Measurements from ENCODE around the gene EDDM3A.
"Not testable (repeated sequence)": the region's sequence is repeated elsewhere in the genome, so short reads cannot be mapped to it uniquely, and the experiment has no call there.

EDDM3A gene

DNA sequence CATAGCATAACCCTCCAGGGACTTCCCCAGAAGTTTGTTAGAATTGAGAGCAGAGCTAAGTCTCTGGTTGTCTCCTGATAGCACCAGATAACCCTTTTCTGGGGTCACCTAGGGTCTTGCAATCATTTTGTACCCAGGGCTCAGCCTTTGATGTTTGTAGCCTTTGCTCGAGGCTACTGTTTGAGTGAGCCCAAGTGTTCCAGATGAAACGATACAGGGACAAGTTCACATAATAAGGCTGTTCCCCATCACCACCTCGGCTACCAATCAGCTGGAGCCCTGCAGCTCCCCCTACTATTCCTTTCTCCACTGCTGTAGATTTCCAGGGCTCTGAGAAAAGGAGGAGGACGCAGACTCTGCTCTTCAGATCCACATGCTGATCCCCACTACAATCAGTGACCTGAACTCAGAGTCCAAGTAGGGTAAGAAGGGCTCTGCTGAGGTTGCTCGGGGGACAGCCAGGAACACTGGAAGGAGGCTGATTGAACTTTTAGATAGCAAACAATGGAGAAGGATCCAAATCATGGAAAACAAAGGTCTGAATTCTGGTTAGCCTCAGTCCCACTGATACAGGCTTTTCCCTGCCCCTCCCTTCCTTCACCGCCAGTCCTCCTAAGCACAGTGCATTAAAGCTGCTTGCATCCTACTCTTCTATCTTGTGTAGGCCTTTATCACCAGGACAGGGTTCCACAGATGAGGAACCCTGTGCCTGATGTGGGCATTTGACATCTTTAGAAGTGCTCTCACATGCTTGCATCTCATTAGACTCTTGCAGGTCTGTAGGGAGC, at the start of gene EDDM3A:
TSS of gene EDDM3A (plus strand) at position 317 of the 788 bp plus-strand sequence. CDS start 1,694 bp downstream, outside the sequence.
- DNase-seq (ENCODE audit: low read depth) = no peak

DNA sequence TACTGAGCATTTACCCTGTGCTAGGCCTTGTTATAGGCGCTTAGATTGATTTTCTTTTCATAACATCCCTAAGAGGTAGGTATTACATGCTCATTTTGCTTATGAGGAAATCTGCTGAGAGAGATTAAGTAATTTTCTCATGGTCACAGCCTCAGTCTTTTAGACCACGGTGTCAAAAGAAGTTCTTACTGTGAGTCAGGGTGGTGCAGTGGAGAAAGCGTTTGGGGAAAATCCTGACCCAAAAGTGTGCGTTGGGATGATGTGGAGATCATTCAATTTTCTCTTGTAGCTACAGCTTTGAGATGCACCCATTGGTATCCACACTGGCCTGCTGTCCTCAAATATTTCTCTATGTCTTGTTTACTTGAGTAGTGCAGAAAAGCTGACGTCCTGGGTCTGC, 48.9 kb upstream of the EDDM3A start:
- DNase-seq (ENCODE audit: low read depth) = no peak

DNA sequence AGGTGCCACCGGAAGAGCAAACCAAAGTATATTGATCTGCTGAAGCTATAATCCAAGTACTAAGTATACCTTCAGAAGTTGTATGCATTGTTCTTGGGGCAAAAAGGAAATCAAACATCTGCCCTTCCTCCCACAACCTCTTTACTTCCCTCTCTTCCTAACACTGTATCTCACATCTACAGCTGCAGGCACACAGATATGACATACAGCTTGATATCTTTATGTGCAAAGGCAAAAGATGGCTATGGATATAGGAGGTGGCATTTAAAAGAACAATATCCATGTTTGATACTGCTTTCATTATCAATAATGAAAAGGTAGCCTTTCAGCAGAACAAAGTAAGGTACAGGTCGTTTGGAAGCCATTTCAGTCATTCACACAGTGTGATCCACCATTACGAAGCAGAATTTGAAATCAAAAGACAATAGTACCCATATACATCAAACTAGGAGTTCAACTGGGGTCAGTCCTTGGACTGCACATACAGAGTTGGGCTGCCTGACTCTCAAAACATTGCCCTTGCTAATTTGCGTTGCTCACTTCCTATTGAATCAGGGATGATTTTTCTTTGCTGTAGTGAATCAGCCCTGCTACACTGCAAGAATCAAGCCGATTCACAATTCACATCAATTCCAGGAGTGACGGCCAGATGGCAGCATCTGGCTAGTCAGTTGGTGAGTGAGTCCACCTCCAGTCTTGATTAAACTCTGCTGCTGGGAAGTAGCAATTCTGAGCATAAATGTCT, 48.2 kb upstream of the EDDM3A start:
- DNase-seq (ENCODE audit: low read depth) = peak; percentile 53

DNA sequence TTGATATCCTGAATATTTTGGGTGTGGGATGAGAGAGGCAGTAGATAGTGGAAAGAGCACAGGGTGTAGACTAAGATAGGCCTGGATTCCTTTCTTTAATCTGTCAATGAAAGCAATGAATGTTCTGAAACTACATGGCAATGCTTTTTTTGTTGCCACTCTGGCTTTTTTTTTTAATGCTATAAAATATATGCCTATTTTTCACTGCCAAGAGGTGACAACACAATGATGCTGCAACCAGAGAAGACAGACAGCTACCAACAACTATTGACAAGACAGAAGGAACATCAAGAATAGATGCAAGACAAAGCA, 47.7 kb upstream of the EDDM3A start:
- DNase-seq (ENCODE audit: low read depth) = no peak

- DNase-seq (ENCODE audit: low read depth) = no peak
These were observed 46.8 kb upstream of the EDDM3A start for GRCh38 chr14:20698934-20699333.

GRCh38 chr14:20699931-20700330, 45.8 kb upstream of the EDDM3A start:
- no peak for DNase-seq (ENCODE audit: low read depth)

GRCh38 chr14:20700965-20701364, 44.7 kb upstream of the EDDM3A start:
- DNase-seq (ENCODE audit: low read depth) = not testable (repeated sequence)

DNA sequence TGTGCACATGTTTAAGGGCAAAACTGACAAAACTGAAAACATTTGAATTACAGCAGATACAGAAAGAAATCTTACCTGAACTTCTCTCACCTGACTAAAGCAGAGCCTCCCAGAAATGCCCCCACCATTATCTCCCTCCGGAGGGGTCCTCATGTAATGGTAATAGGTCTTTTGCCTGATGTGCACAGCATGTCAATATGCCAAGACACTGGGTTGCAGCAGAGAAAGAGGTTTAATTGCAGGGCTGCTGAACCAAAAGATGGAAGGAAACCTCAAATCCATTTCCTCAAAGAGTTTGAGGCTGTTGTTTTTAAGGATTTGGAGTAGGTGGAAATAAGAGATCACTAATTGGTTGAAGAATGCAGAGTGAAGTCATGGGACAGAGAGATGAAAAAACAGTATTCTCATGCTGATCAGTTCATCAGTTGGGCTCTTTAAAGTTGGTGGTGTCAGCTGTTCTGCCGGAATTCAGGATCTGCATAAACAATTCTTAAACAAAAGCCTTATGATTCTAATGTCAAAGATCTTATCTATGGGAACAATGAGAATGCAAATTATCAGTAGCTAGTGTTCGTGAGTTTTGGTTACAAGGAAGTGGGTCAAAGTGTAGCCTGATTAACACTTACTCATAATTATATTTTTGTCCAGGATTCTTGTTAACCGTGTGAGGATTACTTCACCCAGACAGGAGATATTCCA, 38.9 kb upstream of the EDDM3A start:
- DNase-seq (ENCODE audit: low read depth) = no peak

GRCh38 chr14:20707622-20708021, 38.1 kb upstream of the EDDM3A start:
- DNase-seq (ENCODE audit: low read depth) = no peak

DNA sequence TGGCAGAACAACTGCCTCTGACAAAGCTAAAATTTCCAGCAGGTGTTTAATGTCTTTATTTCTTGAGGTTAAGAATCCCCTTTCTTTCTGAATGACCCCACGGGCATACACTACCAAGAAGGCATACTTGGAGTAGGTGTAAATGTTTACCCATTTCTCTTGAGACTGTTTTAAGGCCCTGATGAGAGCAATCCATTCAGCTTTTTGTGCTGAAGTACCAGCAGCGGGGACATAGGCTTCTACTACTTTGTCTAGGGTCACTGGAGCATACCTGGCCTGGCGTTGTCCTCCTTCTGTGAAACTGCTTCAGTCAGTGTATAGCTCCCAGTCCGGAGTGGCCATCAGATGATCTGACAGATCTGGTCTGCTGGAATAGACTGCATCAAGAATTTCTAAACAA, 34.4 kb upstream of the EDDM3A start:
- DNase-seq (ENCODE audit: low read depth) = no peak

DNA sequence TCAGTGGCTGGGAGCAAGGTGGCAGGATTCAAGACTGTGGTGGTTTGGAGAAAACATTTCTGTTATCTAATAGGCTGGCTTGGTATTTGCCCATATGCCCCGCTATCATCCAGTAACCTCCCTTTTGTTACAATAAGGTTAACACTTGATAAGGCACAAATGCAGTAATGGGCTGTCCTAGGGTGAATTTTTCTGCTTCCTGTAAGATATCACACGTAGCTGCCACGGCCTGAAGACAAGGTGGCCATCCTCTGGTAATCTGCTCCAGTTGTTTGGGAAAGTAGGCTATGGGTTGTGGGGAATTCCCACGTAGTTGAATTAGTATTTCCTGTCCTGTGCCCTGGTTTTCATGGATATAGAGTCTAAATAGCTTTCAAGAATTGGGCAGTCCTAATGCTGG, 34.0 kb upstream of the EDDM3A start:
- no peak for DNase-seq (ENCODE audit: low read depth)

GRCh38 chr14:20712904-20713303, 32.8 kb upstream of the EDDM3A start:
- DNase-seq (ENCODE audit: low read depth) = no peak

DNA sequence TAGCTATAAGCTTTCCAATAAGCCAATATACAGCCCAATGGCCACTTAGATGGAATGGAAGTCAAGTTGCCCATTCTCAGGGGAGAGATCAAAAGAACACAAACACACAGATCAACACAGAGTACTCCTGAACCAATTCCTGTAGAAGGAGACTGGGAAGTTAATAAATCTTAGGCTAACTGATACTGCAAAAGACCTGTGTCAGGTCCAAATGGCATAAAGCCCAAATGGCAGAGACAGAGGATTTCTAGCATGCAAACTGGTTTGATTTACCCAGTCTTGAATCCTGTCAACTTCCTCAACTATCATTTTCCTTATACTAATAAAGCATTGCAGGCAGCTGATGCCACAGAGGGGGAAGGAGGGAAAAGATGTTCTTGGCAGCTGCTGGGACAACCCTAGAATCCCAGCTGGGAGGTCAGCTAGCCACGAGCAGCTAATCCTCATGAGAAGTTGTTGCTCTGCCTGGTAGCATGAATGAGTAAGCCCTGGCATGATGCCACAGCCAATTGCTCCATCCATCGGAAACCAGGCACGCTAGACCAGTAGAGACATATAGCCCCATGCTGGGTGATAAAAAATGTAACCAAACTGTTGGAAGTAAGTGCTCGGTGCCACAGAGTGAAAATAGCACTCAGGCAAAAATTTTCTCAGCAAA, 31.0 kb upstream of the EDDM3A start:
- DNase-seq (ENCODE audit: low read depth) = no peak

DNA sequence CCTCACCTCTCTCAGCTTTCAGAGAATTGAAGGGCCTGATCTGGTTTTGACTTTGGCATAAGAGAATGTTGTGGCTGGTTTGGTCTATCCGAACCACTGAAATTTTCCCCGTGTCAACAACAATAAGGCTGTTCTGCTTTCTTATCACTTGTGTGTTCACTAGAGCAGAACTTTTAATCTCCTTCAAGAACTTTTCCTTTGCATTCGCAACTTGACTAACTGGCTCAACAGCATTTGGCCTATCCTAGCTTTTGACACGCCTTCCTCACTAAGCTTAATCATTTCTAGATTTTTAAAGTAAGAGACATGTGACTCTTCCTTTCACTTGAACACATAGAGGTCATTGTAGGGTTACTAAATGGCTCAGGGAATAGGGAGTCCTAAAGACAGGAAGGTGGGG, 25.9 kb upstream of the EDDM3A start:
- no peak for DNase-seq (ENCODE audit: low read depth)

DNA sequence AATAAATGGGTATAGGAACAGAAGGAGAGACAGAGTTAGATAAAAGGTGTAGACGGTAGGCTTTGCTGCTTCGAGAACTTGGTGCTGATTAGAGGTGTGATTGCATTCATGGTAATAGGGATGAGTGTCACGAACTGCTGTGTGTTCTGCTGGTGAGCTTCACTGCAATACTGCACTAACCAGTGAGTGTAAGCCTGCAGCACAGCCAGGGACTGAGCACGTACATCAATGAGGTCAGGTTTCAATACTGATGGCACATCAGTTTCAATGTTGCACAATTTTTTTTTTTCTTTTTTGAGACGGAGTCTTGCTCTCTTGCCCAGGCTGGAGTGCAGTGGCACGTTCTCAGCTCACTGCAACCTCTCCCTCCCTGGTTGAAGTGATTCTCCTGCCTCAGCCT, 24.9 kb upstream of the EDDM3A start:
- DNase-seq (ENCODE audit: low read depth) = no peak

DNA sequence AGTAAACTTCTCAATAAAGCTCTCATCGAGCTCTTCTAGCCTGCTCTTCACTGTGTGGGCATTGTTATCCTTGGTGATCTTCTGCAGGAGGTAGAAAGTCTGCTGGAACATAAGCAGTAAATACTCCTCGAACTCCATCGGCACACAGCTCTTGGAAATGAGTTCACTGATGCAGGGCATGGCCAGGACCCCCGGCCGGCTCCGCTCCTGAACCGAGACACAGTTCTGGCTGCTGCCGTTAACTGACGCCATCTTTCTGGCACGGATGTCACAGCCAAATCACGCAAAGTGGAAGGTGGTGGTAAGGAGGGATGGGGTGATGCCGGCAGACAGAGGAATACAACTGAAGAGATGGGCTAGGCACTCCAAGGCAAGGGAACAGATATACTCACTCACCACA, 23.7 kb upstream of the EDDM3A start:
- DNase-seq (ENCODE audit: low read depth) = no peak

- no peak for DNase-seq (ENCODE audit: low read depth)
These were observed 22.2 kb upstream of the EDDM3A start for GRCh38 chr14:20723488-20723887.

- DNase-seq (ENCODE audit: low read depth) = not testable (repeated sequence)
These were observed 19.6 kb upstream of the EDDM3A start for GRCh38 chr14:20726121-20726520.

- no peak for DNase-seq (ENCODE audit: low read depth)
These were observed 19.2 kb upstream of the EDDM3A start for GRCh38 chr14:20726531-20726930.

GRCh38 chr14:20730891-20731290, 14.8 kb upstream of the EDDM3A start:
- DNase-seq (ENCODE audit: low read depth) = no peak

DNA sequence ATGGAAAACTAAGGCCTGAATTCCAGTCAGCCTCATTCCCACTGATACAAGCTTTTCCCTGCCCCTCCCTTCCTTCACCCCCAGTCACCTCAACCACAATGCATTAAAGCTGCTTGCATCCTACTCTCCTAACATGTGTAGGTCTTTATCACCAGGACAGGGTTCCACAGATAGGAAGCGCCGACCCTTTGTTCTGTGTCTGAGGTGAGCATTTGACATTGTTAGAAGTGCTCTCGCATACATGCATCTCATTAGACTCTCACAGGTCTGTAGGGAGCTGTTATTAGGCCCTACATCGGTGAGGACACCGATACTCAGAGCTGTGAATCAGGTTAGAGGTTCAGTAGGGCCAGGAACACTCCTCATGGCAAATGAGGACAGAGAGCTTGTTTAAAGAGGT, 13.2 kb upstream of the EDDM3A start:
- DNase-seq (ENCODE audit: low read depth) = no peak

- DNase-seq (ENCODE audit: low read depth) = no peak
These were observed 12.6 kb upstream of the EDDM3A start for GRCh38 chr14:20732979-20733635.
